HepG2 (cell line): ENCODE data around the gene SEMA4A. TPM values are rescaled to one million over a fixed set of nuclear protein-coding genes. Genes with fewer than 3 reads are reported as not detected.

Experiments
- ATF7 ChIP-seq, 2 experiments: fragments of 450-650 bp in 1 of 2; sonication (generic) in 1 of 2; formaldehyde crosslinking in 1 of 2; IDR thresholded peaks; 2 replicates each; pipeline versions ENCODE4 v1.4.0 to v1.6.1; 2016 to 2020; ENCODE audit warnings: antibody characterized with exemption in 1 of 2, mild to moderate bottlenecking in 1 of 2, missing genetic modification reagents in 1 of 2
- NFKBIZ ChIP-seq: IDR thresholded peaks from 2 replicates; pipeline ENCODE4 v1.6.1; 2018; ENCODE audit warnings: missing genetic modification reagents, missing compliant biosample characterization
- PHB2 ChIP-seq: fragments of 450-650 bp; IDR thresholded peaks from 2 replicates; pipeline ENCODE4 v1.6.1; 2018; ENCODE audit not compliant: partially characterized antibody
- PHF21A ChIP-seq: sonication (generic); formaldehyde crosslinking; IDR thresholded peaks from 2 replicates; pipeline ENCODE4 v1.5.0; 2020; ENCODE audit warnings: mild to moderate bottlenecking, missing genetic modification reagents
- TBP ChIP-seq: sonication (generic); formaldehyde crosslinking; IDR thresholded peaks from 2 replicates; pipeline ENCODE4 v1.5.0; 2020; ENCODE audit warnings: missing genetic modification reagents
- TCF7 ChIP-seq: sonication (generic); IDR thresholded peaks from 2 replicates; pipeline ENCODE4 v1.6.1; 2016; ENCODE audit warnings: antibody characterized with exemption, low read depth
- ZKSCAN1 ChIP-seq: fragments of 150-350 bp; IDR thresholded peaks from 2 replicates; pipeline ENCODE4 v1.6.1; 2014; ENCODE audit warnings: low read length
- ZNF20 ChIP-seq: sonication (generic); formaldehyde crosslinking; IDR thresholded peaks from 2 replicates; pipeline ENCODE4 v1.4.0; 2020; ENCODE audit warnings: mild to moderate bottlenecking, moderate library complexity, missing genetic modification reagents
- ZNF225 ChIP-seq: sonication (generic); formaldehyde crosslinking; IDR thresholded peaks from 2 replicates; pipeline ENCODE4 v1.4.0; 2020; ENCODE audit warnings: mild to moderate bottlenecking, missing genetic modification reagents
- ZNF317 ChIP-seq: sonication (generic); formaldehyde crosslinking; IDR thresholded peaks from 2 replicates; pipeline ENCODE4 v1.5.0; 2020; ENCODE audit warnings: mild to moderate bottlenecking, missing genetic modification reagents
- ZNF891 ChIP-seq: sonication (generic); formaldehyde crosslinking; IDR thresholded peaks from 2 replicates; pipeline ENCODE4 v1.5.0; 2020; ENCODE audit warnings: mild to moderate bottlenecking, missing genetic modification reagents
- ZZZ3 ChIP-seq: sonication (generic); formaldehyde crosslinking; IDR thresholded peaks from 2 replicates; pipeline ENCODE4 v1.4.0; 2020; ENCODE audit warnings: missing genetic modification reagents, mild to moderate bottlenecking, borderline replicate concordance
- polyA plus RNA-seq, 8 experiments: library from polyadenylated mRNA; depleted of rRNA in 3 of 8; stranded (reverse) in 7 of 8; unstranded in 1 of 8; fragments of >200 nt; fragmentation: Illumina TruSeq in 4 of 8; extraction: Trizol in 4 of 8; gene quantifications; 2 replicates each; pipeline versions ENCODE4 v1.2.1 to v1.2.3, GENCODE V29; 2011 to 2016; ENCODE audit warnings: low read depth in 4 of 8, missing spikeins in 1 of 8, mixed read lengths in 1 of 8; ENCODE audit not compliant: insufficient read depth in 1 of 8
- total RNA-seq, 5 experiments: library from RNA; depleted of rRNA; stranded (reverse); fragments of >200 nt; fragmentation: Illumina TruSeq; extraction: Trizol; gene quantifications; 2 replicates each; pipeline ENCODE4 v1.2.3, GENCODE V29; 2016; ENCODE audit warnings: low read depth in 1 of 5
- TF ChIP-seq, protein P1 (sequence below): sonication (generic); formaldehyde crosslinking; IDR thresholded peaks from 2 replicates; pipeline ENCODE4 v1.5.1; 2020; ENCODE audit warnings: mild to moderate bottlenecking, missing genetic modification reagents, moderate library complexity
- TF ChIP-seq, protein P2 (sequence below): fragments of 450-650 bp; IDR thresholded peaks from 2 replicates; pipeline ENCODE4 v1.6.1; 2017; ENCODE audit warnings: mild to moderate bottlenecking
- TF ChIP-seq, protein P3 (sequence below): sonication (generic); formaldehyde crosslinking; IDR thresholded peaks from 2 replicates; pipeline ENCODE4 v1.9.0; 2021; ENCODE audit warnings: missing genetic modification reagents, borderline replicate concordance
- TF ChIP-seq, protein P4 (sequence below): sonication (generic); formaldehyde crosslinking; conservative IDR thresholded peaks from 2 replicates; pipeline ENCODE4 v1.8.1; 2023; ENCODE audit warnings: missing genetic modification reagents
- TF ChIP-seq, protein P5 (sequence below): sonication (generic); formaldehyde crosslinking; IDR thresholded peaks from 2 replicates; pipeline ENCODE4 v1.4.0; 2020; ENCODE audit warnings: mild to moderate bottlenecking, missing genetic modification reagents, borderline replicate concordance
- TF ChIP-seq, protein P6 (sequence below): sonication (generic); formaldehyde crosslinking; conservative IDR thresholded peaks from 2 replicates; pipeline ENCODE4 v1.8.0; 2022; ENCODE audit warnings: missing genetic modification reagents

The SEMA4A gene
- total and polyA plus RNA-seq, 2 of the 13 experiments (the other 11 are each of a cell fraction or from before 2014, with no cell fraction given): 0.09 to 0.20 TPM

DNA sequence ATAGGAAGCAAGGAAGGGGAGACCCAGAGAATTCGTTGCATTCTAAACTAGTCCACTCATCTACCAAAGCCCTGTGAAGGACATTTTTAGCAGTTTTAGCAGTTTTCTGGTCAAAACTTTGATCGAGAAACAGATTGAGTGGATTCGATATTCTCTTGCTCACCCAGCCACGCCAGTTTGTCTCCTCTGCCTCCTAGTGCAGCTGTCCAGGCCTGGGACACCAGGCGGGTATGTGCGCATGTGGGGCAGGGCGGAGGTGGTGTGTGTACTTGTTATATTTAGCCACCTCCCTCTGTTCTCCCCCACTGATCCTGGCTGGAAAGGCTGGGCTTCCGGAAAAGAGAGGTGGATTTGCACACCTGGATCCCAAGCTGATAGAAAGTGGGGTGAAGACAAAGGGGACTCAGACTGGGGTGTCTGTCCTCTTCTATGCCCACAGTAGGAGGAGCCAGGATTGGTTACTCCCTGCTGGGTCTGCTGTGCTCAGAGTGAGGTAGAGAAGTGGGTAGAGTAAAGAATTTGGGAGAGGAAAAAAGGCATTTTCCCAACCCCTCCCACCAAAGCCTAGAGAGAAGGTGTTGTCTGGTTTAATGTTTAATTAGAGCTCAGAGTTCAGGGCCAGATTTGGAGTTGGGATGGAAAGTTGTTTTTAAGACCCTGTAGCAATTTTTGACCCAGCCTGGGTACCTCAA lies 35.1 kb upstream of the SEMA4A start (continued):
- TF ChIP-seq PHF21A (CRISPR knock-in tag) (no peak; the same call in 1 of the 2 replicates), TCF7 (peak; percentile 24; the same call in 1 of the 2 replicates), ZKSCAN1 (no peak), NFKBIZ (CRISPR knock-in tag) (no peak), ZZZ3 (CRISPR knock-in tag) (no peak), ZNF20 (no peak), TBP (CRISPR knock-in tag) (no peak), ZNF891 (CRISPR knock-in tag) (no peak), ZNF225 (CRISPR knock-in tag) (no peak), ZNF317 (CRISPR knock-in tag) (no peak), PHB2 (no peak), ATF7 (IDR thresholded peaks at IDR 0.05) (no peak), ATF7 (CRISPR knock-in tag; IDR thresholded peaks at IDR 0.05) (no peak)
- TF ChIP-seq, protein P1, sequence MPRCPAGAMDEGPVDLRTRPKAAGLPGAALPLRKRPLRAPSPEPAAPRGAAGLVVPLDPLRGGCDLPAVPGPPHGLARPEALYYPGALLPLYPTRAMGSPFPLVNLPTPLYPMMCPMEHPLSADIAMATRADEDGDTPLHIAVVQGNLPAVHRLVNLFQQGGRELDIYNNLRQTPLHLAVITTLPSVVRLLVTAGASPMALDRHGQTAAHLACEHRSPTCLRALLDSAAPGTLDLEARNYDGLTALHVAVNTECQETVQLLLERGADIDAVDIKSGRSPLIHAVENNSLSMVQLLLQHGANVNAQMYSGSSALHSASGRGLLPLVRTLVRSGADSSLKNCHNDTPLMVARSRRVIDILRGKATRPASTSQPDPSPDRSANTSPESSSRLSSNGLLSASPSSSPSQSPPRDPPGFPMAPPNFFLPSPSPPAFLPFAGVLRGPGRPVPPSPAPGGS (CRISPR knock-in tag): no peak
- TF ChIP-seq, protein P2, sequence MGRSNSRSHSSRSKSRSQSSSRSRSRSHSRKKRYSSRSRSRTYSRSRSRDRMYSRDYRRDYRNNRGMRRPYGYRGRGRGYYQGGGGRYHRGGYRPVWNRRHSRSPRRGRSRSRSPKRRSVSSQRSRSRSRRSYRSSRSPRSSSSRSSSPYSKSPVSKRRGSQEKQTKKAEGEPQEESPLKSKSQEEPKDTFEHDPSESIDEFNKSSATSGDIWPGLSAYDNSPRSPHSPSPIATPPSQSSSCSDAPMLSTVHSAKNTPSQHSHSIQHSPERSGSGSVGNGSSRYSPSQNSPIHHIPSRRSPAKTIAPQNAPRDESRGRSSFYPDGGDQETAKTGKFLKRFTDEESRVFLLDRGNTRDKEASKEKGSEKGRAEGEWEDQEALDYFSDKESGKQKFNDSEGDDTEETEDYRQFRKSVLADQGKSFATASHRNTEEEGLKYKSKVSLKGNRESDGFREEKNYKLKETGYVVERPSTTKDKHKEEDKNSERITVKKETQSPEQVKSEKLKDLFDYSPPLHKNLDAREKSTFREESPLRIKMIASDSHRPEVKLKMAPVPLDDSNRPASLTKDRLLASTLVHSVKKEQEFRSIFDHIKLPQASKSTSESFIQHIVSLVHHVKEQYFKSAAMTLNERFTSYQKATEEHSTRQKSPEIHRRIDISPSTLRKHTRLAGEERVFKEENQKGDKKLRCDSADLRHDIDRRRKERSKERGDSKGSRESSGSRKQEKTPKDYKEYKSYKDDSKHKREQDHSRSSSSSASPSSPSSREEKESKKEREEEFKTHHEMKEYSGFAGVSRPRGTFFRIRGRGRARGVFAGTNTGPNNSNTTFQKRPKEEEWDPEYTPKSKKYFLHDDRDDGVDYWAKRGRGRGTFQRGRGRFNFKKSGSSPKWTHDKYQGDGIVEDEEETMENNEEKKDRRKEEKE: no peak
- TF ChIP-seq, protein P3, sequence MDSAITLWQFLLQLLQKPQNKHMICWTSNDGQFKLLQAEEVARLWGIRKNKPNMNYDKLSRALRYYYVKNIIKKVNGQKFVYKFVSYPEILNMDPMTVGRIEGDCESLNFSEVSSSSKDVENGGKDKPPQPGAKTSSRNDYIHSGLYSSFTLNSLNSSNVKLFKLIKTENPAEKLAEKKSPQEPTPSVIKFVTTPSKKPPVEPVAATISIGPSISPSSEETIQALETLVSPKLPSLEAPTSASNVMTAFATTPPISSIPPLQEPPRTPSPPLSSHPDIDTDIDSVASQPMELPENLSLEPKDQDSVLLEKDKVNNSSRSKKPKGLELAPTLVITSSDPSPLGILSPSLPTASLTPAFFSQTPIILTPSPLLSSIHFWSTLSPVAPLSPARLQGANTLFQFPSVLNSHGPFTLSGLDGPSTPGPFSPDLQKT (CRISPR knock-in tag): no peak
- TF ChIP-seq, protein P4, sequence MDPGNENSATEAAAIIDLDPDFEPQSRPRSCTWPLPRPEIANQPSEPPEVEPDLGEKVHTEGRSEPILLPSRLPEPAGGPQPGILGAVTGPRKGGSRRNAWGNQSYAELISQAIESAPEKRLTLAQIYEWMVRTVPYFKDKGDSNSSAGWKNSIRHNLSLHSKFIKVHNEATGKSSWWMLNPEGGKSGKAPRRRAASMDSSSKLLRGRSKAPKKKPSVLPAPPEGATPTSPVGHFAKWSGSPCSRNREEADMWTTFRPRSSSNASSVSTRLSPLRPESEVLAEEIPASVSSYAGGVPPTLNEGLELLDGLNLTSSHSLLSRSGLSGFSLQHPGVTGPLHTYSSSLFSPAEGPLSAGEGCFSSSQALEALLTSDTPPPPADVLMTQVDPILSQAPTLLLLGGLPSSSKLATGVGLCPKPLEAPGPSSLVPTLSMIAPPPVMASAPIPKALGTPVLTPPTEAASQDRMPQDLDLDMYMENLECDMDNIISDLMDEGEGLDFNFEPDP (CRISPR knock-in tag): no peak
- TF ChIP-seq, protein P5, sequence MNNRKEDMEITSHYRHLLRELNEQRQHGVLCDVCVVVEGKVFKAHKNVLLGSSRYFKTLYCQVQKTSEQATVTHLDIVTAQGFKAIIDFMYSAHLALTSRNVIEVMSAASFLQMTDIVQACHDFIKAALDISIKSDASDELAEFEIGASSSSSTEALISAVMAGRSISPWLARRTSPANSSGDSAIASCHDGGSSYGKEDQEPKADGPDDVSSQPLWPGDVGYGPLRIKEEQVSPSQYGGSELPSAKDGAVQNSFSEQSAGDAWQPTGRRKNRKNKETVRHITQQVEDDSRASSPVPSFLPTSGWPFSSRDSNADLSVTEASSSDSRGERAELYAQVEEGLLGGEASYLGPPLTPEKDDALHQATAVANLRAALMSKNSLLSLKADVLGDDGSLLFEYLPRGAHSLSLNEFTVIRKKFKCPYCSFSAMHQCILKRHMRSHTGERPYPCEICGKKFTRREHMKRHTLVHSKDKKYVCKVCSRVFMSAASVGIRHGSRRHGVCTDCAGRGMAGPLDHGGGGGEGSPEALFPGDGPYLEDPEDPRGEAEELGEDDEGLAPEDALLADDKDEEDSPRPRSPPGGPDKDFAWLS (CRISPR knock-in tag): no peak
- TF ChIP-seq, protein P6, sequence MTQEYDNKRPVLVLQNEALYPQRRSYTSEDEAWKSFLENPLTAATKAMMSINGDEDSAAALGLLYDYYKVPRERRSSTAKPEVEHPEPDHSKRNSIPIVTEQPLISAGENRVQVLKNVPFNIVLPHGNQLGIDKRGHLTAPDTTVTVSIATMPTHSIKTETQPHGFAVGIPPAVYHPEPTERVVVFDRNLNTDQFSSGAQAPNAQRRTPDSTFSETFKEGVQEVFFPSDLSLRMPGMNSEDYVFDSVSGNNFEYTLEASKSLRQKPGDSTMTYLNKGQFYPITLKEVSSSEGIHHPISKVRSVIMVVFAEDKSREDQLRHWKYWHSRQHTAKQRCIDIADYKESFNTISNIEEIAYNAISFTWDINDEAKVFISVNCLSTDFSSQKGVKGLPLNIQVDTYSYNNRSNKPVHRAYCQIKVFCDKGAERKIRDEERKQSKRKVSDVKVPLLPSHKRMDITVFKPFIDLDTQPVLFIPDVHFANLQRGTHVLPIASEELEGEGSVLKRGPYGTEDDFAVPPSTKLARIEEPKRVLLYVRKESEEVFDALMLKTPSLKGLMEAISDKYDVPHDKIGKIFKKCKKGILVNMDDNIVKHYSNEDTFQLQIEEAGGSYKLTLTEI (CRISPR knock-in tag): no peak
